Pericardium fibroblast (primary cell): ENCODE data around the gene DST. TPM values are rescaled to one million over a fixed set of nuclear protein-coding genes. Genes with fewer than 3 reads are reported as not detected.

Experiments used
- total RNA-seq: library from RNA; depleted of rRNA; stranded (reverse); fragments of >200 nt; gene quantifications from 2 replicates; pipeline ENCODE4 v1.2.3, GENCODE V29; 2015

The DST gene
- 59.4 and 108 TPM in 2 replicates for total RNA-seq

GRCh38 chr6:56642366-56643261 is at the start of gene DST:
DST (minus strand) TSS chr6:56642889.

